ENCODE measurements around the gene DNAJC30. TPM values are rescaled to one million over a fixed set of nuclear protein-coding genes. Genes with fewer than 3 reads are reported as not detected.

The DNAJC30 gene
- total and polyA plus RNA-seq, 4 donors = 2.1 to 8.7 (median 4.8) TPM

- Histone ChIP-seq H3K4me1 (ENCODE audit: control insufficient read depth in 4 of 4, insufficient read depth in 4 of 4, low read length in 3 of 4) (peaks cover 0 to 2% (median 0%) of the 10 kb centered on the region in 4 donors), H3K36me3 (ENCODE audit: control insufficient read depth in 4 of 4, insufficient read depth in 3 of 4, low read depth in 1 of 4, low read length in 3 of 4) (no peaks in the 10 kb centered on the region), H3K9me3 (ENCODE audit: control insufficient read depth in 4 of 4, low read length in 3 of 4) (no peaks in the 10 kb centered on the region), H3K27me3 (ENCODE audit: control insufficient read depth in 4 of 4, insufficient read depth in 4 of 4, low read length in 3 of 4) (no peaks in the 10 kb centered on the region), H3K4me3 (ENCODE audit: low read depth in 1 of 3, low read length in 3 of 3) (no peak overlapping the region), H3K27ac (ENCODE audit: low read depth in 1 of 2, low read length in 2 of 2) (no peak overlapping the region), H3K9ac (ENCODE audit: low read depth in 1 of 2, low read length in 2 of 2) (no peak overlapping the region)
- no peak for TF ChIP-seq HNF4A (conservative IDR thresholded peaks at IDR 0.05)
- DNase-seq (ENCODE audit: low spot score) = no peak
- WGBS = 66% methylated on average over 5 of the region's 5 CpGs
Observed at GRCh38 chr7:73728551-73728950, 45.3 kb upstream of the DNAJC30 start.

GRCh38 chr7:73727952-73728351, 44.7 kb upstream of the DNAJC30 start:
- no peak overlapping the region for H3K27ac ChIP-seq (ENCODE audit: low read depth in 1 of 2, low read length in 2 of 2)
- H3K36me3 ChIP-seq (ENCODE audit: control insufficient read depth in 4 of 4, insufficient read depth in 3 of 4, low read depth in 1 of 4, low read length in 3 of 4) = no peaks in the 10 kb centered on the region
- no peaks in the 10 kb centered on the region for H3K9me3 ChIP-seq (ENCODE audit: control insufficient read depth in 4 of 4, low read length in 3 of 4)
- WGBS = 77% methylated on average over 3 of the region's 3 CpGs
- H3K27me3 ChIP-seq (ENCODE audit: control insufficient read depth in 4 of 4, insufficient read depth in 4 of 4, low read length in 3 of 4) = no peaks in the 10 kb centered on the region
- no peak for DNase-seq (ENCODE audit: low spot score)
- no peak for TF ChIP-seq HNF4G (IDR thresholded peaks at IDR 0.05)
- TF ChIP-seq TAF1 (conservative IDR thresholded peaks at IDR 0.05) = no peak
- TF ChIP-seq NR2F2 (IDR thresholded peaks at IDR 0.05) = no peak
- no peak for TF ChIP-seq GABPA (IDR thresholded peaks at IDR 0.05 in 1 of 2, conservative IDR thresholded peaks at IDR 0.05 in 1 of 2)
- TF ChIP-seq JUND (IDR thresholded peaks at IDR 0.05) = no peak
- TF ChIP-seq FOXA1 (IDR thresholded peaks at IDR 0.05) = no peak
- TF ChIP-seq SP1 (IDR thresholded peaks at IDR 0.05) = no peak
- TF ChIP-seq CTCF (IDR thresholded peaks at IDR 0.05; ENCODE audit: low read depth, low read length, missing input control) = no peak
- TF ChIP-seq RXRA (IDR thresholded peaks at IDR 0.05) = no peak
- TF ChIP-seq, protein P1, sequence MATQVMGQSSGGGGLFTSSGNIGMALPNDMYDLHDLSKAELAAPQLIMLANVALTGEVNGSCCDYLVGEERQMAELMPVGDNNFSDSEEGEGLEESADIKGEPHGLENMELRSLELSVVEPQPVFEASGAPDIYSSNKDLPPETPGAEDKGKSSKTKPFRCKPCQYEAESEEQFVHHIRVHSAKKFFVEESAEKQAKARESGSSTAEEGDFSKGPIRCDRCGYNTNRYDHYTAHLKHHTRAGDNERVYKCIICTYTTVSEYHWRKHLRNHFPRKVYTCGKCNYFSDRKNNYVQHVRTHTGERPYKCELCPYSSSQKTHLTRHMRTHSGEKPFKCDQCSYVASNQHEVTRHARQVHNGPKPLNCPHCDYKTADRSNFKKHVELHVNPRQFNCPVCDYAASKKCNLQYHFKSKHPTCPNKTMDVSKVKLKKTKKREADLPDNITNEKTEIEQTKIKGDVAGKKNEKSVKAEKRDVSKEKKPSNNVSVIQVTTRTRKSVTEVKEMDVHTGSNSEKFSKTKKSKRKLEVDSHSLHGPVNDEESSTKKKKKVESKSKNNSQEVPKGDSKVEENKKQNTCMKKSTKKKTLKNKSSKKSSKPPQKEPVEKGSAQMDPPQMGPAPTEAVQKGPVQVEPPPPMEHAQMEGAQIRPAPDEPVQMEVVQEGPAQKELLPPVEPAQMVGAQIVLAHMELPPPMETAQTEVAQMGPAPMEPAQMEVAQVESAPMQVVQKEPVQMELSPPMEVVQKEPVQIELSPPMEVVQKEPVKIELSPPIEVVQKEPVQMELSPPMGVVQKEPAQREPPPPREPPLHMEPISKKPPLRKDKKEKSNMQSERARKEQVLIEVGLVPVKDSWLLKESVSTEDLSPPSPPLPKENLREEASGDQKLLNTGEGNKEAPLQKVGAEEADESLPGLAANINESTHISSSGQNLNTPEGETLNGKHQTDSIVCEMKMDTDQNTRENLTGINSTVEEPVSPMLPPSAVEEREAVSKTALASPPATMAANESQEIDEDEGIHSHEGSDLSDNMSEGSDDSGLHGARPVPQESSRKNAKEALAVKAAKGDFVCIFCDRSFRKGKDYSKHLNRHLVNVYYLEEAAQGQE (IDR thresholded peaks at IDR 0.05) = no peak
- H3K9ac ChIP-seq (ENCODE audit: low read depth in 1 of 2, low read length in 2 of 2) = no peak overlapping the region
- H3K4me3 ChIP-seq (ENCODE audit: low read depth in 1 of 3, low read length in 3 of 3) = no peak overlapping the region
- peaks cover 0 to 2% (median 0%) of the 10 kb centered on the region in 4 donors for H3K4me1 ChIP-seq (ENCODE audit: control insufficient read depth in 4 of 4, insufficient read depth in 4 of 4, low read length in 3 of 4)

- H3K36me3 ChIP-seq (ENCODE audit: control insufficient read depth in 4 of 4, insufficient read depth in 3 of 4, low read depth in 1 of 4, low read length in 3 of 4) = no peaks in the 10 kb centered on the region
- DNase-seq (ENCODE audit: low spot score) = no peak
- H3K4me3 ChIP-seq (ENCODE audit: low read depth in 1 of 3, low read length in 3 of 3) = no peak overlapping the region
- no peak overlapping the region for H3K9ac ChIP-seq (ENCODE audit: low read depth in 1 of 2, low read length in 2 of 2)
- no peaks in the 10 kb centered on the region for H3K9me3 ChIP-seq (ENCODE audit: control insufficient read depth in 4 of 4, low read length in 3 of 4)
- no peaks in the 10 kb centered on the region for H3K27me3 ChIP-seq (ENCODE audit: control insufficient read depth in 4 of 4, insufficient read depth in 4 of 4, low read length in 3 of 4)
- H3K4me1 ChIP-seq (ENCODE audit: control insufficient read depth in 4 of 4, insufficient read depth in 4 of 4, low read length in 3 of 4) = peaks cover 5 to 14% (median 10%) of the 10 kb centered on the region in 4 donors
- no peak for TF ChIP-seq EGR1 (IDR thresholded peaks at IDR 0.05; ENCODE audit: low read depth in 2 of 2)
- H3K27ac ChIP-seq (ENCODE audit: low read depth in 1 of 2, low read length in 2 of 2) = no peak overlapping the region
- WGBS = 81% methylated on average over 1 of the region's 1 CpG
Observed at GRCh38 chr7:73726083-73726466, 42.8 kb upstream of the DNAJC30 start.

All from liver (tissue), 9 donors.